ENCODE data around the gene C1QTNF6. TPM values are rescaled to one million over a fixed set of nuclear protein-coding genes. Genes with fewer than 3 reads are reported as not detected.

Gene C1QTNF6
- polyA plus RNA-seq, 1 donor (not counting 4 experiments of a cell fraction or from before 2014, with no cell fraction given): 17.1 TPM

GRCh38 chr22:37167981-37168647 lies 19.9 kb downstream of the C1QTNF6 start:
- H3K27me3 ChIP-seq (ENCODE audit: control insufficient read depth, extremely low read depth, insufficient read depth, low read length): no peaks in the 10 kb centered on the region
- no peaks in the 10 kb centered on the region for H4K20me1 ChIP-seq (ENCODE audit: control insufficient read depth, extremely low read depth, insufficient read depth, low read length)
- H3K9me3 ChIP-seq (ENCODE audit: control insufficient read depth, low read depth, low read length): no peaks in the 10 kb centered on the region
- H3K9me1 ChIP-seq (ENCODE audit: control insufficient read depth, extremely low read depth, insufficient read depth, low read length): no peaks in the 10 kb centered on the region
- no peak overlapping the region for H3K9ac ChIP-seq (ENCODE audit: control insufficient read depth, extremely low read depth, insufficient read depth, low read length)
- no peak for DNase-seq (ENCODE audit: low read depth, low spot score)
- no peak overlapping the region for H2AFZ ChIP-seq (ENCODE audit: control insufficient read depth, low read length)
- H3K4me2 ChIP-seq (ENCODE audit: control insufficient read depth, extremely low read depth, insufficient read depth, low read depth, low read length): no peak overlapping the region
- H3K79me2 ChIP-seq (ENCODE audit: control insufficient read depth, insufficient read depth, low read length): no peaks in the 10 kb centered on the region
- no peaks in the 10 kb centered on the region for H3K36me3 ChIP-seq (ENCODE audit: control insufficient read depth in 2 of 2, extremely low read depth in 1 of 2, insufficient read depth in 2 of 2, low read length in 2 of 2)
- no peak overlapping the region for H3K27ac ChIP-seq (ENCODE audit: control insufficient read depth, insufficient read depth, low read length)
- dilution Hi-C loops (cut with MboI; ENCODE audit: extremely low pct_ligation_motif_present, low sequenced_read_pairs): no loop called here
- FAIRE-seq: no peak
- H3K4me3 ChIP-seq (ENCODE audit: control insufficient read depth in 2 of 3, extremely low read depth in 1 of 3, insufficient read depth in 2 of 3, low read depth in 1 of 3, low read length in 3 of 3): no peak overlapping the region
- TF ChIP-seq CTCF (optimal IDR thresholded peaks at IDR 0.05 in 1 of 3, IDR thresholded peaks at IDR 0.05 in 1 of 3, conservative IDR thresholded peaks at IDR 0.05 in 1 of 3; ENCODE audit: extremely low read depth in 1 of 3, insufficient read depth in 2 of 3, low read length in 3 of 3) (no peak), EZH2 (IDR thresholded peaks at IDR 0.05; ENCODE audit: low read length) (no peak)
- peaks cover 2% of the 10 kb centered on the region for H3K4me1 ChIP-seq (ENCODE audit: control insufficient read depth, extremely low read depth, insufficient read depth, low read length)

- no peak for FAIRE-seq
- H2AFZ ChIP-seq (ENCODE audit: control insufficient read depth, low read length): no peak overlapping the region
- H3K79me2 ChIP-seq (ENCODE audit: control insufficient read depth, insufficient read depth, low read length): no peaks in the 10 kb centered on the region
- H3K27ac ChIP-seq (ENCODE audit: control insufficient read depth, insufficient read depth, low read length): no peak overlapping the region
- H3K4me3 ChIP-seq (ENCODE audit: control insufficient read depth in 2 of 3, extremely low read depth in 1 of 3, insufficient read depth in 2 of 3, low read depth in 1 of 3, low read length in 3 of 3): no peak overlapping the region
- dilution Hi-C loops (cut with MboI; ENCODE audit: extremely low pct_ligation_motif_present, low sequenced_read_pairs): no loop called here
- no peak for DNase-seq (ENCODE audit: low read depth, low spot score)
- no peaks in the 10 kb centered on the region for H3K27me3 ChIP-seq (ENCODE audit: control insufficient read depth, extremely low read depth, insufficient read depth, low read length)
- no peak overlapping the region for H3K9ac ChIP-seq (ENCODE audit: control insufficient read depth, extremely low read depth, insufficient read depth, low read length)
- H3K4me2 ChIP-seq (ENCODE audit: control insufficient read depth, extremely low read depth, insufficient read depth, low read depth, low read length): no peak overlapping the region
- no peaks in the 10 kb centered on the region for H3K9me1 ChIP-seq (ENCODE audit: control insufficient read depth, extremely low read depth, insufficient read depth, low read length)
- H4K20me1 ChIP-seq (ENCODE audit: control insufficient read depth, extremely low read depth, insufficient read depth, low read length): no peaks in the 10 kb centered on the region
- no peaks in the 10 kb centered on the region for H3K9me3 ChIP-seq (ENCODE audit: control insufficient read depth, low read depth, low read length)
- peaks cover 2% of the 10 kb centered on the region for H3K4me1 ChIP-seq (ENCODE audit: control insufficient read depth, extremely low read depth, insufficient read depth, low read length)
- no peaks in the 10 kb centered on the region for H3K36me3 ChIP-seq (ENCODE audit: control insufficient read depth in 2 of 2, extremely low read depth in 1 of 2, insufficient read depth in 2 of 2, low read length in 2 of 2)
- TF ChIP-seq EZH2 (IDR thresholded peaks at IDR 0.05; ENCODE audit: low read length): no peak
- no peak for TF ChIP-seq CTCF (optimal IDR thresholded peaks at IDR 0.05 in 1 of 3, IDR thresholded peaks at IDR 0.05 in 1 of 3, conservative IDR thresholded peaks at IDR 0.05 in 1 of 3; ENCODE audit: extremely low read depth in 1 of 3, insufficient read depth in 2 of 3, low read length in 3 of 3)
Measured at GRCh38 chr22:37167176-37167980, 20.7 kb downstream of the C1QTNF6 start.

Data from keratinocyte (primary cell).